Ishikawa (cell line): ENCODE results near the gene BCO2.

Experiments
- CEBPB ChIP-seq: IDR thresholded peaks from 2 replicates; pipeline ENCODE4 v1.6.1; 2012
- CREB1 ChIP-seq: IDR thresholded peaks from 2 replicates; pipeline ENCODE4 v1.6.1; 2012; ENCODE audit warnings: low read depth
- EGR1 ChIP-seq: IDR thresholded peaks from 2 replicates; pipeline ENCODE4 v1.6.1; 2012
- EP300 ChIP-seq: IDR thresholded peaks from 2 replicates; pipeline ENCODE4 v1.6.1; 2012; ENCODE audit warnings: borderline replicate concordance
- FOXM1 ChIP-seq: IDR thresholded peaks from 2 replicates; pipeline ENCODE4 v1.6.1; 2012; ENCODE audit warnings: low read depth, borderline replicate concordance
- NFIC ChIP-seq: IDR thresholded peaks from 2 replicates; pipeline ENCODE4 v1.6.1; 2012
- RAD21 ChIP-seq: IDR thresholded peaks from 2 replicates; pipeline ENCODE4 v1.6.1; 2012; ENCODE audit warnings: low read depth
- TAF1 ChIP-seq: IDR thresholded peaks from 2 replicates; pipeline ENCODE4 v1.6.1; 2012; ENCODE audit warnings: low read depth, mild to moderate bottlenecking
- TCF12 ChIP-seq: IDR thresholded peaks from 2 replicates; pipeline ENCODE4 v1.6.1; 2012; ENCODE audit warnings: low read depth
- TEAD4 ChIP-seq: IDR thresholded peaks from 2 replicates; pipeline ENCODE4 v1.6.1; 2012
- YY1 ChIP-seq: IDR thresholded peaks from 2 replicates; pipeline ENCODE4 v1.6.1; 2012; ENCODE audit warnings: low read depth
- ZBTB7A ChIP-seq: IDR thresholded peaks from 2 replicates; pipeline ENCODE4 v1.6.1; 2012; ENCODE audit warnings: low read depth
- TF ChIP-seq, protein P1 (sequence below): IDR thresholded peaks from 2 replicates; pipeline ENCODE4 v1.6.1; 2012; ENCODE audit warnings: low read depth, mild to moderate bottlenecking
- TF ChIP-seq, protein P2 (sequence below): IDR thresholded peaks from 2 replicates; pipeline ENCODE4 v1.6.1; 2012
- TF ChIP-seq, protein P3 (sequence below): IDR thresholded peaks from 2 replicates; pipeline ENCODE4 v1.6.1; 2012

The BCO2 gene

DNA sequence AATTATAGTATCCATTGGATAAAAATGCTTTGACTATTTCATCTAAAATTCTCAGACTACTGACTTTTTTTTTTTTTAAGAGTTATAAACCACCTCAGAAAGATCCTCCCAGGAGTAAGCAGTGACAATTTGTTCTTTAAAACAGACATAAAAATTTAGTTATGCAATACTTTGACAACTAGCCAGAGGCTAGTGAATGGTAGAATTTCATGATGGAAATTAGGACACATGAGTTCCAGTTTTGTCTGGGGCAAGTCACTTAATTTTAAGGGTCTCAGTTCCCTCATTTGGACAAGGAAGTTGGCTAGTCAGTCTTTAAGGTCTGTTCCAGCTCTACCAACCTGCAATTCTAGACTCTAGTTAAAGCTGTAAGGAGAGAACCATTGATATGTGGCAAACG lies 14.3 kb upstream of the BCO2 start:
- TF ChIP-seq TAF1 (no peak), EGR1 (no peak), ZBTB7A (no peak), RAD21 (no peak), CREB1 (no peak), EP300 (no peak)
- TF ChIP-seq, protein P1, sequence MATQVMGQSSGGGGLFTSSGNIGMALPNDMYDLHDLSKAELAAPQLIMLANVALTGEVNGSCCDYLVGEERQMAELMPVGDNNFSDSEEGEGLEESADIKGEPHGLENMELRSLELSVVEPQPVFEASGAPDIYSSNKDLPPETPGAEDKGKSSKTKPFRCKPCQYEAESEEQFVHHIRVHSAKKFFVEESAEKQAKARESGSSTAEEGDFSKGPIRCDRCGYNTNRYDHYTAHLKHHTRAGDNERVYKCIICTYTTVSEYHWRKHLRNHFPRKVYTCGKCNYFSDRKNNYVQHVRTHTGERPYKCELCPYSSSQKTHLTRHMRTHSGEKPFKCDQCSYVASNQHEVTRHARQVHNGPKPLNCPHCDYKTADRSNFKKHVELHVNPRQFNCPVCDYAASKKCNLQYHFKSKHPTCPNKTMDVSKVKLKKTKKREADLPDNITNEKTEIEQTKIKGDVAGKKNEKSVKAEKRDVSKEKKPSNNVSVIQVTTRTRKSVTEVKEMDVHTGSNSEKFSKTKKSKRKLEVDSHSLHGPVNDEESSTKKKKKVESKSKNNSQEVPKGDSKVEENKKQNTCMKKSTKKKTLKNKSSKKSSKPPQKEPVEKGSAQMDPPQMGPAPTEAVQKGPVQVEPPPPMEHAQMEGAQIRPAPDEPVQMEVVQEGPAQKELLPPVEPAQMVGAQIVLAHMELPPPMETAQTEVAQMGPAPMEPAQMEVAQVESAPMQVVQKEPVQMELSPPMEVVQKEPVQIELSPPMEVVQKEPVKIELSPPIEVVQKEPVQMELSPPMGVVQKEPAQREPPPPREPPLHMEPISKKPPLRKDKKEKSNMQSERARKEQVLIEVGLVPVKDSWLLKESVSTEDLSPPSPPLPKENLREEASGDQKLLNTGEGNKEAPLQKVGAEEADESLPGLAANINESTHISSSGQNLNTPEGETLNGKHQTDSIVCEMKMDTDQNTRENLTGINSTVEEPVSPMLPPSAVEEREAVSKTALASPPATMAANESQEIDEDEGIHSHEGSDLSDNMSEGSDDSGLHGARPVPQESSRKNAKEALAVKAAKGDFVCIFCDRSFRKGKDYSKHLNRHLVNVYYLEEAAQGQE = no peak
- TF ChIP-seq, protein P2, sequence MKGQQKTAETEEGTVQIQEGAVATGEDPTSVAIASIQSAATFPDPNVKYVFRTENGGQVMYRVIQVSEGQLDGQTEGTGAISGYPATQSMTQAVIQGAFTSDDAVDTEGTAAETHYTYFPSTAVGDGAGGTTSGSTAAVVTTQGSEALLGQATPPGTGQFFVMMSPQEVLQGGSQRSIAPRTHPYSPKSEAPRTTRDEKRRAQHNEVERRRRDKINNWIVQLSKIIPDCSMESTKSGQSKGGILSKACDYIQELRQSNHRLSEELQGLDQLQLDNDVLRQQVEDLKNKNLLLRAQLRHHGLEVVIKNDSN = no peak

DNA sequence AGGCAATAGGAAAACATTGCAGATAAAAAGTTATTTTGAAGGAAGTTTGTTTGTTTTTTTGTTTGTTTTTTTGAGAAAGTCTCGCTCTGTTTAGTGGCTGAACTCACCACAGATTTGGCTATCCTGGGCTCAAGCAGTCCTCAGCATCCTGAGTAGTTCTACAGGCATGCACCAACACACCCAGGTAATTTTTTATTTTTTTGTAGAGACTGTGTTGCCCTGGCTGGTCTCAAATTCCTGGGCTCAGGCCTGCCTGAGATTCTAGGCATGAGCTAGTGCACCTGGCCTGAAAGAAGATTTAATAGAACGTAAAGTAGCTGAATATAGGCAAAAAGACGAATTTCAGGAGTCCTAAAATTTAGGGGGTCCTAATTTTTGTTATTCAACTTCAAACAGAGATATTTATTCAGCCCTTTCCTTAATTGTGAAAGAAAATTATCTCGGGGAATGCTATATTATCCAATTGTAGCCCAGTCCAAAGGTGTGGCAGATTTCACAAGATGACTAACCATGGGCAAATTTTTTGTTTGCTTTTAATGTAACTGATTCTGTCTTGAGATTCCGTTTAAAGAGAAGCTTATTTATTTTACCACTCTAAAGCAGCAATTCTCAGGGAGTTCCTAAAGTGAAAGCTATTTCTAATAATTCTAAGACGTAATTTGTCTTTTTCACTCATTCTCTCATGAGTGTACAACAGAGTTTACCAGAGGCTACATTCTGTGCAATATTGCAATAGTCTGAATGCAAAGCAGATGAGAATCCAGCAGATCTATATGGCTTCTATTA lies 12.4 kb upstream of the BCO2 start:
- no peak for TF ChIP-seq EGR1
- TF ChIP-seq TAF1 = no peak
- TF ChIP-seq, protein P2 = no peak
- no peak for TF ChIP-seq EP300
- no peak for TF ChIP-seq ZBTB7A
- TF ChIP-seq, protein P3, sequence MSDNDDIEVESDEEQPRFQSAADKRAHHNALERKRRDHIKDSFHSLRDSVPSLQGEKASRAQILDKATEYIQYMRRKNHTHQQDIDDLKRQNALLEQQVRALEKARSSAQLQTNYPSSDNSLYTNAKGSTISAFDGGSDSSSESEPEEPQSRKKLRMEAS = no peak
- TF ChIP-seq TCF12 = no peak
- no peak for TF ChIP-seq CREB1
- TF ChIP-seq YY1 = no peak
- TF ChIP-seq, protein P1 = no peak
- TF ChIP-seq RAD21 = no peak
- no peak for TF ChIP-seq TEAD4
- no peak for TF ChIP-seq CEBPB
- no peak for TF ChIP-seq NFIC

DNA sequence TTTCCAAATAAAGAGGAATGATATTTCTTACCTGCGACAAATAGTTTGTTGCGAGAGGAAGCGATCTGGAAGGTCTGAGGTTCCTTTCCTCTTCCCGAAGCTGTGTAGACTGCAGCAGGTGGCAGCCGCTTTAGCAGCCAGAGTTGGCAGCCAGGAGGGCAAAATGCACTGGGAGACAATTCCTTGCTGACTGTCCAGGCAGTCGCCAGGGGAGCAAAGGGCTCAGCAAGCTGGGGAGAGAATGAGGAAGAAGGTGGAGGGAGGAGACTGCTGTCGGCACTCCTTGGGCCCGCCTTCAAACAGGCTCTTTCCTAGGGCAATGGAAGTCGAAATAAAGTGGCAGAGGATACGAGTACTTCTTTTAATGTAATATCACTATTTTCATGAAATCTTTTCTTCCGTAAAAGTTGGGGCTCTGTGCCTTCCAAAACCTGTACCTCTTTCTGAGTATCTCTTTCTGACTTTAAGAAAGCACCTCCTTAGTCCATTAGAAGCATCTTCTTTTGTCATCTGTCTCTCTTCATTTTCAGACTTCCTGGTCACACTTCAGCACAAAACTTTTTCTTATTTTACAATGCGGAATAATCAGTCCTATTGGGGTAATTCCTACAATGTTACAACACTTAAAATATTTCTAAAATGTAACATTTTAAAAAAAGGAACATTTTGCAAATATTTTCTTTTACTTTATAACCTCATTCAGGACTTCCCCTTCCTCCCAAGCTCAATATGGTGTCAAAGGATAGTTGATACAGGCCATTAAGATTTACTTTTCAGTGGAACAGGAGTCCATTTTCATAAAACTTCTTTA lies 11.2 kb upstream of the BCO2 start, which contains the start of gene IL18:
Gene IL18, minus strand, starts transcription at position 220 of the 811 bp plus-strand sequence. CDS start 9,041 bp downstream, outside the sequence.
- TF ChIP-seq, protein P3 = no peak
- TF ChIP-seq FOXM1 = no peak

DNA sequence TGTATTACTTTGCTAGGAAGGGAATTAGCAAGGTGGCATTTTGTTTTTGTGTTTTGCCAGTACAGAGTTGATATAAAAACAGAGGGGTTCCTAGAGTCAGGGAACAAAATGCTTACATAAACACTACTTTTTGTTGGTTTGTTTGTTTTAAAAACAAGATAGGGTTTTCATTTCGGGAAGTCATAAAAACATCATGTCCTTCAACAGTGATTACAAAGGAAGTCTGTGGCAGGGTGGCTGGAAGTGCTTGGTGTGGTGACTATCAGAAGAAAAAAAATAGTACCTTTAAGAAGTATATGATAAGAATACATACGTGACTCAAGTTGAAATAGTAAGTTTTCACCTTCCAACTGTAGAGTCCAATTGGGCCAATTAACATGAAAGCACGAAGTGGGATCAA lies 10.3 kb upstream of the BCO2 start:
- TF ChIP-seq, protein P1 = no peak

DNA sequence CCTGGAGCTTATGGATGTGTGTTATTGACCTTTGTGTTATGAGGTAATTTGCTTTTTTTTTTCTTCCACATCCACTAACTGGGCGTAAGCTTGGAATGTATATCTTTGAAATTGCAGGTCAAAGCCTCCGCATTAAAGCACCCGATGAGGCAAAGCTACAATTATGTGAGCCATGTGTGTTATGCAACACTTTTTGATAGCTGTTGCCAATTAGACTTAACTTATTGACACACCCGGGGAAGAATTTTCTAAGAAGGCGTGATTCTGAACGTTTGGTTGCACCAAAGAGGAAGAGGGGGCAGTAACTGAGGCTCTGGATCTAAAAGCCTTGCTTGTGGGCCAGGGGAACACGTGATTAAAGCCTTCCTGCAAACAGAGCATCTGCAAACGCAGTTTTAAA lies 8.8 kb upstream of the BCO2 start:
- TF ChIP-seq YY1 (no peak), CREB1 (no peak), EP300 (no peak), TAF1 (no peak), FOXM1 (no peak), CEBPB (0 out of 2 replicates have a peak, but pooled peaks have one; percentile 15), TEAD4 (peak; percentile 11; the same call in 1 of the 2 replicates), EGR1 (no peak), RAD21 (no peak), NFIC (no peak)
- TF ChIP-seq, protein P2 = no peak
- TF ChIP-seq, protein P1 = no peak
